HepG2 (cell line): ENCODE data around the gene RBM5. TPM values are rescaled to one million over a fixed set of nuclear protein-coding genes. Genes with fewer than 3 reads are reported as not detected.

Source experiments
- ARNTL ChIP-seq: sonication (generic); formaldehyde crosslinking; IDR thresholded peaks from 2 replicates; pipeline ENCODE4 v1.4.0; 2020; ENCODE audit warnings: mild to moderate bottlenecking, missing genetic modification reagents
- BRD4 ChIP-seq: sonication (generic); formaldehyde crosslinking; IDR thresholded peaks from 2 replicates; pipeline ENCODE4 v1.4.0; 2020; ENCODE audit warnings: missing genetic modification reagents
- CREB1 ChIP-seq, 2 experiments: fragments of 450-650 bp in 1 of 2; IDR thresholded peaks; 2 replicates each; pipeline ENCODE4 v1.6.1; 2016 to 2017; ENCODE audit warnings: control low read depth in 1 of 2, mild to moderate bottlenecking in 1 of 2, missing compliant biosample characterization in 1 of 2, missing genetic modification characterization in 1 of 2
- GMEB1 ChIP-seq: sonication (generic); formaldehyde crosslinking; IDR thresholded peaks from 2 replicates; pipeline ENCODE4 v1.5.1; 2020; ENCODE audit warnings: missing genetic modification reagents, mild to moderate bottlenecking, borderline replicate concordance
- KDM2A ChIP-seq: sonication (generic); formaldehyde crosslinking; IDR thresholded peaks from 2 replicates; pipeline ENCODE4 v1.4.0; 2020; ENCODE audit warnings: low read depth, missing genetic modification reagents, borderline replicate concordance
- MBNL3 ChIP-seq: fragments of 250-450 bp; sonication (Bioruptor Pico); conservative IDR thresholded peaks from 2 replicates; pipeline ENCODE4 v1.8.0; 2022; ENCODE audit warnings: mild to moderate bottlenecking, inconsistent platforms
- MED13 ChIP-seq: sonication (generic); formaldehyde crosslinking; IDR thresholded peaks from 2 replicates; pipeline ENCODE4 v1.5.0; 2020; ENCODE audit warnings: missing genetic modification reagents
- MXI1 ChIP-seq: IDR thresholded peaks from 3 replicates; pipeline ENCODE4 v1.6.1; 2012; ENCODE audit warnings: low read depth, low read length, inconsistent platforms, borderline replicate concordance
- NFRKB ChIP-seq: fragments of 450-650 bp; IDR thresholded peaks from 2 replicates; pipeline ENCODE4 v1.6.1; 2017
- ONECUT2 ChIP-seq: sonication (generic); formaldehyde crosslinking; IDR thresholded peaks from 2 replicates; pipeline ENCODE4 v1.4.0; 2020; ENCODE audit warnings: missing genetic modification reagents
- PAWR ChIP-seq: sonication (generic); formaldehyde crosslinking; IDR thresholded peaks from 2 replicates; pipeline ENCODE4 v1.4.0; 2020; ENCODE audit warnings: missing genetic modification reagents, mild to moderate bottlenecking, borderline replicate concordance
- POLR2AphosphoS2 ChIP-seq: IDR thresholded peaks from 2 replicates; pipeline ENCODE4 v1.6.1; 2011; ENCODE audit warnings: low read depth, low read length, improper control_type of control experiment
- SNAI1 ChIP-seq: sonication (generic); formaldehyde crosslinking; IDR thresholded peaks from 2 replicates; pipeline ENCODE4 v1.5.0; 2020; ENCODE audit warnings: mild to moderate bottlenecking, missing genetic modification reagents, borderline replicate concordance
- SPEN ChIP-seq: sonication (generic); formaldehyde crosslinking; IDR thresholded peaks from 2 replicates; pipeline ENCODE4 v1.5.1; 2020; ENCODE audit warnings: low read depth, mild to moderate bottlenecking, missing genetic modification reagents
- THAP7 ChIP-seq: sonication (generic); formaldehyde crosslinking; IDR thresholded peaks from 2 replicates; pipeline ENCODE4 v1.8.1; 2023; ENCODE audit warnings: mild to moderate bottlenecking, missing genetic modification reagents
- ZBTB34 ChIP-seq: sonication (generic); formaldehyde crosslinking; IDR thresholded peaks from 2 replicates; pipeline ENCODE4 v1.8.0; 2022; ENCODE audit warnings: mild to moderate bottlenecking, missing genetic modification reagents
- ZMAT3 ChIP-seq: sonication (generic); formaldehyde crosslinking; conservative IDR thresholded peaks from 2 replicates; pipeline ENCODE4 v1.7.0; 2021; ENCODE audit warnings: missing genetic modification reagents
- ZNF274 ChIP-seq: sonication (generic); formaldehyde crosslinking; IDR thresholded peaks from 2 replicates; pipeline ENCODE4 v1.5.1; 2020; ENCODE audit warnings: mild to moderate bottlenecking, missing genetic modification reagents
- ZNF326 ChIP-seq: sonication (generic); formaldehyde crosslinking; IDR thresholded peaks from 2 replicates; pipeline ENCODE4 v1.4.0; 2020; ENCODE audit warnings: missing genetic modification reagents, borderline replicate concordance
- ZNF564 ChIP-seq: sonication (generic); formaldehyde crosslinking; IDR thresholded peaks from 2 replicates; pipeline ENCODE4 v1.8.1; 2023; ENCODE audit warnings: mild to moderate bottlenecking, missing genetic modification reagents
- ZNF644 ChIP-seq: IDR thresholded peaks from 2 replicates; pipeline ENCODE4 v1.6.1; 2016; ENCODE audit warnings: low read depth
- ZNF775 ChIP-seq: sonication (generic); formaldehyde crosslinking; IDR thresholded peaks from 2 replicates; pipeline ENCODE4 v1.4.0; 2020; ENCODE audit warnings: missing genetic modification reagents, mild to moderate bottlenecking, moderate library complexity, borderline replicate concordance
- polyA plus RNA-seq, 8 experiments: library from polyadenylated mRNA; depleted of rRNA in 3 of 8; stranded (reverse) in 7 of 8; unstranded in 1 of 8; fragments of >200 nt; fragmentation: Illumina TruSeq in 4 of 8; extraction: Trizol in 4 of 8; gene quantifications; 2 replicates each; pipeline versions ENCODE4 v1.2.1 to v1.2.3, GENCODE V29; 2011 to 2016; ENCODE audit warnings: low read depth in 4 of 8, missing spikeins in 1 of 8, mixed read lengths in 1 of 8; ENCODE audit not compliant: insufficient read depth in 1 of 8
- total RNA-seq, 5 experiments: library from RNA; depleted of rRNA; stranded (reverse); fragments of >200 nt; fragmentation: Illumina TruSeq; extraction: Trizol; gene quantifications; 2 replicates each; pipeline ENCODE4 v1.2.3, GENCODE V29; 2016; ENCODE audit warnings: low read depth in 1 of 5
- TF ChIP-seq, protein P1 (sequence below): sonication (generic); formaldehyde crosslinking; IDR thresholded peaks from 2 replicates; pipeline ENCODE4 v1.8.0; 2022; ENCODE audit warnings: missing genetic modification reagents, low read depth, mild to moderate bottlenecking, borderline replicate concordance
- TF ChIP-seq, protein P2 (sequence below): IDR thresholded peaks from 2 replicates; pipeline ENCODE4 v1.6.1; 2018; ENCODE audit warnings: missing genetic modification reagents
- TF ChIP-seq, protein P3 (sequence below): sonication (generic); formaldehyde crosslinking; IDR thresholded peaks from 2 replicates; pipeline ENCODE4 v1.4.0; 2020; ENCODE audit warnings: missing genetic modification reagents

The RBM5 gene
- total and polyA plus RNA-seq, 2 of the 13 experiments (the other 11 are each of a cell fraction or from before 2014, with no cell fraction given) = 106 to 204 TPM

GRCh38 chr3:50154476-50154839, 65.7 kb downstream of the RBM5 start (continued):
- TF ChIP-seq MXI1 (no peak), ARNTL (CRISPR knock-in tag) (no peak), GMEB1 (CRISPR knock-in tag) (no peak), MED13 (CRISPR knock-in tag) (no peak), ZMAT3 (CRISPR knock-in tag) (no peak), KDM2A (CRISPR knock-in tag) (peak; percentile 30; the same call in 1 of the 2 replicates), SPEN (CRISPR knock-in tag) (peak; percentile 15; the same call in 1 of the 2 replicates), ZNF564 (no peak), THAP7 (CRISPR knock-in tag) (no peak), ONECUT2 (no peak), PAWR (CRISPR knock-in tag) (no peak), BRD4 (no peak), SNAI1 (CRISPR knock-in tag) (no peak), NFRKB (no peak), ZNF644 (no peak), ZNF274 (CRISPR knock-in tag) (no peak), POLR2AphosphoS2 (no peak), MBNL3 (CRISPR knock-in tag) (no peak), ZBTB34 (CRISPR knock-in tag) (no peak), CREB1 (IDR thresholded peaks at IDR 0.05) (no peak), CREB1 (CRISPR knock-in tag; IDR thresholded peaks at IDR 0.05) (no peak), ZNF775 (CRISPR knock-in tag) (no peak), ZNF326 (no peak)
- TF ChIP-seq, protein P1, sequence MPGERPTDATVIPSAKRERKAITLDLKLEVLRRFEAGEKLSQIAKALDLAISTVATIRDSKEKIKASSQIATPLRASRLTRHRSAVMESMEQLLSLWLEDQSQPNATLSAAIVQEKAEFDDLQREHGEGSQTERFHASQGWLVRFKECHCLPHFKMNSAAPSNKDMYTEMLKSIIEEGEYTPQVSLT (CRISPR knock-in tag) = no peak
- TF ChIP-seq, protein P2, sequence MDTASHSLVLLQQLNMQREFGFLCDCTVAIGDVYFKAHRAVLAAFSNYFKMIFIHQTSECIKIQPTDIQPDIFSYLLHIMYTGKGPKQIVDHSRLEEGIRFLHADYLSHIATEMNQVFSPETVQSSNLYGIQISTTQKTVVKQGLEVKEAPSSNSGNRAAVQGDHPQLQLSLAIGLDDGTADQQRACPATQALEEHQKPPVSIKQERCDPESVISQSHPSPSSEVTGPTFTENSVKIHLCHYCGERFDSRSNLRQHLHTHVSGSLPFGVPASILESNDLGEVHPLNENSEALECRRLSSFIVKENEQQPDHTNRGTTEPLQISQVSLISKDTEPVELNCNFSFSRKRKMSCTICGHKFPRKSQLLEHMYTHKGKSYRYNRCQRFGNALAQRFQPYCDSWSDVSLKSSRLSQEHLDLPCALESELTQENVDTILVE (CRISPR knock-in tag) = no peak
- TF ChIP-seq, protein P3, sequence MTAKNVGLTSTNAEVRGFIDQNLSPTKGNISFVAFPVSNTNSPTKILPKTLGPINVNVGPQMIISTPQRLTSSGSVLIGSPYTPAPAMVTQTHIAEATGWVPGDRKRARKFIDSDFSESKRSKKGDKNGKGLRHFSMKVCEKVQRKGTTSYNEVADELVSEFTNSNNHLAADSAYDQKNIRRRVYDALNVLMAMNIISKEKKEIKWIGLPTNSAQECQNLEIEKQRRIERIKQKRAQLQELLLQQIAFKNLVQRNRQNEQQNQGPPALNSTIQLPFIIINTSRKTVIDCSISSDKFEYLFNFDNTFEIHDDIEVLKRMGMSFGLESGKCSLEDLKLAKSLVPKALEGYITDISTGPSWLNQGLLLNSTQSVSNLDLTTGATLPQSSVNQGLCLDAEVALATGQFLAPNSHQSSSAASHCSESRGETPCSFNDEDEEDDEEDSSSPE (CRISPR knock-in tag) = 0 out of 2 replicates have a peak, but pooled peaks have one; percentile 6
